Measurements from ENCODE around the gene NLE1. TPM values are rescaled to one million over a fixed set of nuclear protein-coding genes. Genes with fewer than 3 reads are reported as not detected.

Gene NLE1
- total RNA-seq, 2 experiments from 2014 or later, result 33.0 to 35.2 TPM

GRCh38 chr17:35079547-35080423, 62.3 kb downstream of the NLE1 start:
- Mint-ChIP-seq H3K27ac (no peak overlapping the region), H3K4me1 (ENCODE audit: low read depth) (peaks cover 67% of the 10 kb centered on the region), H3K9me3 (no peaks in the 10 kb centered on the region), H3K27me3 (ENCODE audit: low read depth) (no peaks in the 10 kb centered on the region), H3K36me3 (ENCODE audit: low read depth) (no peaks in the 10 kb centered on the region), H3K4me3 (no peak overlapping the region)
- CTCF ChIA-PET, result interaction anchor here (1.0 to 2.2 kb wide), 3 partner anchors 14 to 35 kb away, joined by 3 to 8 read pairs (median 3); partner anchors contain the start of gene RFFL
- intact Hi-C loops (cut with micrococcal nuclease), result no loop called here
- no peak for DNase-seq

Other genes with a start within 250 kb of the NLE1 start
- gene CCT6B, start 180.8 kb downstream of the NLE1 start, total RNA-seq, result 1 to 10 TPM in 1 of 2 experiments, under 1 TPM in 1; 0.69 to 1.5 TPM
- 10 to 100 TPM; 17.6 to 18.7 TPM for gene ZNF830, start 180.8 kb downstream of the NLE1 start, total RNA-seq
- 10 to 100 TPM; 47.3 to 47.5 TPM for gene LIG3, start 161.8 kb downstream of the NLE1 start, total RNA-seq
- gene RFFL, start 78.6 kb downstream of the NLE1 start, total RNA-seq, result 10 to 100 TPM; 17.8 to 18.2 TPM
- gene RAD51D, start 22.4 kb downstream of the NLE1 start, total RNA-seq, result 10 to 100 TPM; 31.5 to 33.0 TPM
- not detected for gene FNDC8, start 20.7 kb downstream of the NLE1 start, total RNA-seq
- gene UNC45B, start 5.5 kb upstream of the NLE1 start, total RNA-seq, result under 1 TPM; 0.05 to 0.15 TPM
- not detected for gene SLC35G3, start 52.1 kb upstream of the NLE1 start, total RNA-seq
- gene SLFN5, start 100.8 kb upstream of the NLE1 start, total RNA-seq, result 10 to 100 TPM; 34.1 to 35.0 TPM
- gene SLFN11, start 231.3 kb upstream of the NLE1 start, total RNA-seq, result 10 to 100 TPM; 46.4 to 49.6 TPM